ENCODE measurements around the gene TRPV4.

Gene TRPV4

DNA sequence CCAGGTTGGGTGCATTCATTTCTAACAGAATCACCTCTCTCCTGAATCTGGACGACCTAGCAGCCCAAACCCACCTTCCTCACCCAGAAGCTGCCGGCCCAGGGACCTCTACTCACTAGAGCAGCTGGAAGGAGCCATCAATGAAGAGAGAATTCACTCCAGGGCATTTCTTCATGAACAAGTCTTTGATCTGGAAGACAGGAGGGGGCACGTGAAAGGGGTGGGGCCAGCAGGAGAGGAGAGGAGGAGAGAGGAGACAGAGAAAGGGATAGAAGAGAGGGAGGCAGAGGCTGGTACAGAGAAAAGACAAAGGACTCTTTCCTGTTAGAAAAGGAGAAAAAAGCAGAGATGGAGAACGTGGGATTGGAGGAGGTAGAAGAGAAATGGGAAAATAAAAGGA is 39.8 kb downstream of the TRPV4 start:
- ATAC-seq (no peak), DNase-seq (no peak)
- no peaks in the 10 kb centered on the region for H3K36me3 Mint-ChIP-seq (ENCODE audit: low read depth)
- H3K9me3 Mint-ChIP-seq = no peaks in the 10 kb centered on the region
- no peak overlapping the region for H3K4me3 Mint-ChIP-seq
- peaks cover 8% of the 10 kb centered on the region for H3K27me3 Mint-ChIP-seq
- no peaks in the 10 kb centered on the region for H3K4me1 Mint-ChIP-seq
- H3K27ac Mint-ChIP-seq = no peak overlapping the region

DNA sequence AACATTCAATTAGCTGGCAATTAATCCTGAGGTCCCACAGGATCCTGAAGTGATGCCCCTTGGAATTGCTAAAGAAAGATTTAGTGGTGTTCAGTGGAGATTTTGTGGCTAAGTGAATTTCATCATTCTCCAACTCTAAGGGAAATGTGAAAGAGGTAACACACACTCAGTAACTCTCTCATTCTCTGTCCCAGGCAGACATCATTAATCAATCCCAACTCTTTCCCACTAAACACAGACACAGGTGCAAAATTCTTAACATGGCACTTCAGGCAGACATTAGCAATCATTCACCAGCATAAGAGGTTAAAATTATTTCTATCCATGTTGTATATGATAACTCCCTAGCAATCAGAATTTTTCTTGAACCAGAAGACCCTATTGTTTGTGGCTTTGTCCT is 40.2 kb downstream of the TRPV4 start:
- no peak overlapping the region for H3K27ac Mint-ChIP-seq
- H3K4me1 Mint-ChIP-seq = no peaks in the 10 kb centered on the region
- DNase-seq (no peak), ATAC-seq (no peak)
- no peaks in the 10 kb centered on the region for H3K36me3 Mint-ChIP-seq (ENCODE audit: low read depth)
- no peak overlapping the region for H3K4me3 Mint-ChIP-seq
- no peaks in the 10 kb centered on the region for H3K9me3 Mint-ChIP-seq
- H3K27me3 Mint-ChIP-seq = peaks cover 8% of the 10 kb centered on the region

DNA sequence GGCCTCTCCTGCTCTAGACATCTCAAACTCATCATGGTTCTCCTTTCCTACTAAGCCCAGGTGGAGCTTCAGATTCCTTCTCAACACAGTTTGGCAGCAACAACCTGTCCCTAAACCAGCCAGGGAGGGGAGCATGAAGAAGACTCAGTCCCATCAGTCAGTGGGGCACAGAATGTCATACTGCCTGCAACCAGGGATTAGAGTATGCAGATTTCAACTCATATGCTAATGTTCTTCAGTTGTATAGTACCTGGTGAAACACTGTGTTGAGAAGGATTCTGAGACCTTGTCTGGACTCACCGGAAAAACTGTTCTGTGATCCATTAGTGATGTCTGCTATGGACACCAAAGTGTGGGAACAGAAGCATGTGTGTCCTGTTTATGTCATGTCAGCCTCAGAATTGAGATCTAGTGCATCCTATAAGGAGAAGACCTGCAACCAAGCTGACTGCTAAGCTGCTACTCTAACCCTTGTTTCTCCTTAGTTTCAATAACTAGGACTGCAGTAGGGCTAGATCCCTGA is 43.6 kb downstream of the TRPV4 start:
- Mint-ChIP-seq H3K27me3 (peaks cover 10% of the 10 kb centered on the region), H3K4me1 (no peaks in the 10 kb centered on the region), H3K36me3 (ENCODE audit: low read depth) (no peaks in the 10 kb centered on the region), H3K27ac (no peak overlapping the region), H3K4me3 (no peak overlapping the region), H3K9me3 (no peaks in the 10 kb centered on the region)
- DNase-seq = no peak
- ATAC-seq = no peak

DNA sequence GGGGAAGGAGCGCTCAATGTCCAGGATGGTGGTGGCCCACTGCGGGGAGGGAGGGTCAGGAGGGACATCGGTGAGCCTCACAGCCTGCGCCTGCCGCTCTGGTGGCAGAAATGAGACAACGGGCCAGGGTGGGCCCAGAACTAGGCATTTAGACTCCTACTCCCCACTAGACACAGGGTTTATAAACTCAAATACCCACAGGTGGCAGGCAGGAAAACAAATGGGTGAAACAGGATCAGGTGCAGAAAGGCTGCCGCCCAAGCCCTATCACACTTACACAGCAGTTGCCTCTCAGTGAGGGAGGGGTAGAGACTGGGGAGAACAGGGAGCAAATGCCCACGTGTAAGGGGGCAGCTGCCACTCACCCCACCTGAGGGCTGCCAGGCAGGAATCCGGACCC is 46.4 kb downstream of the TRPV4 start:
- Mint-ChIP-seq H3K27ac (no peak overlapping the region), H3K4me1 (no peaks in the 10 kb centered on the region), H3K36me3 (ENCODE audit: low read depth) (no peaks in the 10 kb centered on the region), H3K27me3 (peaks cover 4% of the 10 kb centered on the region), H3K4me3 (no peak overlapping the region), H3K9me3 (no peaks in the 10 kb centered on the region)
- ATAC-seq (no peak), DNase-seq (no peak)

DNA sequence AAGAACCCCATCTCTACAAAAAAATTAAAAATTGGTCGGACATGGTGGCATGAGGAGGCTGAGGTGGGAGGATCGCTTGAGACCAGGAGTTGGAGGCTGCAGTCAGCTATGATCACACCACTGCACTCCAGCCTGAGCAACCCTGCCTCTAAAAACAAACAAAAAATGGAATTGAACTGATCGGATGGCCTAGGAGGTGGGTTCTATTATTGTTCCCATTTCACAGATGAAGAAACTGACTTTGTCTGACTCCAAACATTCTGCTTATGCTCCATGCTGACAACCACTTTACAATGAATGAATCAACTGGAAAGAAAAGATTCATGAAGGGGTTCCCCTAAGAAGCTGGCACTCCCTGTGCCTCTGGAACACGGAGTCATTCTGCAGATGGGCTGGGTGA is 47.3 kb downstream of the TRPV4 start:
- no peaks in the 10 kb centered on the region for H3K4me1 Mint-ChIP-seq
- peaks cover 4% of the 10 kb centered on the region for H3K27me3 Mint-ChIP-seq
- no peak overlapping the region for H3K27ac Mint-ChIP-seq
- no peaks in the 10 kb centered on the region for H3K9me3 Mint-ChIP-seq
- H3K36me3 Mint-ChIP-seq (ENCODE audit: low read depth) = no peaks in the 10 kb centered on the region
- no peak overlapping the region for H3K4me3 Mint-ChIP-seq
- ATAC-seq = no peak
- DNase-seq = no peak

DNA sequence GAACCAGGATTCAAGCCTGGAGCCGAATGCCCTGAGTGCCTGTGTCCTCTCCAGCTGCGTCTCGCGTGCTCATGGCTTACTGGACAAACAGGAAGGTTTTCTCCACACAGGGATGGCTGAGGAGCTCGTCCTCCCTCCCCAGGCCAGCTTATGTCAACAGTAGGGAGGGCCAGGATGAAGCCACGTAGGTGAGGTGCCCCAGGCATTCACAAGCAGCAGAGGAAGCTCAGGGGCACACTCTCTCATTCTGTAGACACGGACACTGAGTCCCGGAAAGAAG is 49.3 kb downstream of the TRPV4 start:
- Mint-ChIP-seq H3K4me3 (no peak overlapping the region), H3K9me3 (no peaks in the 10 kb centered on the region), H3K4me1 (no peaks in the 10 kb centered on the region), H3K27me3 (peaks cover 4% of the 10 kb centered on the region), H3K36me3 (ENCODE audit: low read depth) (no peaks in the 10 kb centered on the region), H3K27ac (no peak overlapping the region)
- ATAC-seq (no peak), DNase-seq (no peak)

DNA sequence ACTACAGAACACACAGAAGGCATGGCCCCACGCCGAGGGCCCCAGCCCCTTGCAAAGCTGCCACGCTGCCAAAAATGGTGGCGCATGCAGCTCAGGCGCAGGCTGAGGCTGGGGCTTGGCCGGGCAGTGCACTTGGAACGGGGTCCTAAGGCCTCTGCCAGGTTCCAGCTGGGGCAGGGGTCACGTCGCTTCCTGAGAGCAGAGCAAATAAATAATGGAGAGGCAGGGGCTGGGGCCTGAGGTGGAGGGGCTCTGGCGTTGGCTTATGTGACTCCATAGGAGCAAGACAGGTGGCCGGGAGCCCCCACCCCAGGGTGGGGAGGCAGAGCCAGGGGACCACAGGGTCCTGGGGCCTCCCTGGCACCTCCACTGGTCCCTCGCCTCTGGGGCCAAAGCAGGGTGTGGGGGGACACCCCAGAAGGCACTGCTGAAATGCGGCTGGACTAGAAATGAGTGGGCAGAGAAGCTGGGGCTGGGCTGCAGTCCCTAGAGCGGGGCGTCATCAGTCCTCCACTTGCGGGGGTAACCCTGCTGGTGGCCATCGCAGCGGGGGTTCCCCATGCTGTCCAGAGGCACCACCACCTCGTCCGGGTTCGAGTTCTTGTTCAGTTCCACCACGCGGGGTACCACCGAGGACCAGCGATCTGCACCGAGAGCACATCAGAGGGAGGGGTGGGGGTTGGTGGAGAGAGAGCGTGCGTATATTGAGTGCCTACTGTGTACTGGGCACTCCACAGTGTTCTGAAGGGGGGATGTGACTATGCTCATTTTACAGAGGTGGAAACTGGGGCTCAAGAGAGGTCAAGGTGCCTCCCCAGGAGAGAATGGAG is 49.8 kb downstream of the TRPV4 start:
- DNase-seq (no peak), ATAC-seq (peak; percentile 15)
- H3K27me3 Mint-ChIP-seq = peaks cover 4% of the 10 kb centered on the region
- H3K4me1 Mint-ChIP-seq = no peaks in the 10 kb centered on the region
- no peak overlapping the region for H3K4me3 Mint-ChIP-seq
- no peaks in the 10 kb centered on the region for H3K36me3 Mint-ChIP-seq (ENCODE audit: low read depth)
- no peaks in the 10 kb centered on the region for H3K9me3 Mint-ChIP-seq
- H3K27ac Mint-ChIP-seq = no peak overlapping the region

DNA sequence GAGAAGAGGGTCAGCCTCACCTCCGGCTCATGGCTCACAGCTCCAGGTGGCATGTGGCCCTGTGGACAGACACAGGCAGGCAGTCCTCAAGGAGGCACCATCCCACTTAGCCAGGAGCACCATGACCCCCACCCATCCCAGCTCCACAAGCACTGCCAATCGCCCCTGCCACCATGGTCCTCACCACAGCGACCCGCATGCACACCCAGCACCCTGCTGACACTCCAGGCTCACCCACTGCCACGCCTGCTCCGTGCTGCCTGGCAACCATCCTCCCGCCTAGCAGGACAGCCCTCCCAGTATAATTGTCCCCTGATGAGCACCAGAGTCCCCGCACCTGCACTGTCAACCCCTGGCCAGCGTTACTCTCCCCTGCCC is 50.9 kb downstream of the TRPV4 start:
- Mint-ChIP-seq H3K27me3 (peaks cover 4% of the 10 kb centered on the region), H3K36me3 (ENCODE audit: low read depth) (no peaks in the 10 kb centered on the region), H3K4me1 (peaks cover 4% of the 10 kb centered on the region), H3K4me3 (no peak overlapping the region), H3K27ac (no peak overlapping the region), H3K9me3 (no peaks in the 10 kb centered on the region)
- ATAC-seq (no peak), DNase-seq (no peak)

DNA sequence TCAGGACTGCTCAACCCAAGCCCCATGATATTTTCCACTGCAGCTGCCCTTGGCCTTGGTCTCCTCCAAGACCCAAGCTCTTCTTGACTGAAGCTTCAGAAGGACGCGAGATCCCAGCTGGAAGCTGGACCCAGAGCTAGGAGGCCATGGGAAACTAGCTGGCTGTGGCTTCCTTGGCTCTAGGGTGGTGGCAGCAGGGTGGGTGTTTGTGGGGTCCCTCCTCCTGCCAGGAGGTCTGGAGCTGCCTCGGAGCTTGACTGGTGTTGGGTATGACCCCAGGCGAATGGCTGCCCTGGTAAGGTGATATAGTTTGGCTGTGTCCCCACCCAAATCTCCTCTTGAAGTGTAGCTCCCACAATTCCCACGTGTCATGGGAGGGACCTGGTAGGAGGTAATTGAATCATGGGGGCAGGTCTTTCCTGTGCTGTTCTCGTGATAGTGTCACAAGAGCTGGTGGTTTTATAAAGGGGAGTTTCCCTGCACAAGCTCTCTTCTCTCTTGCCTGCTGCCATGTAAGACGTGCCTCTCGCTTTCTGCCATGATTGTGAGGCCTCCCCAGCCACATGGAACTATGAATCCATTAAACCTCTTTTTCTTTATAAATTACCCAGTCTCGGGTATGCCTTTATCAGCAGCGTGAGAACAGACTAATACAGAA is 51.4 kb downstream of the TRPV4 start:
- Mint-ChIP-seq H3K27me3 (peaks cover 4% of the 10 kb centered on the region), H3K36me3 (ENCODE audit: low read depth) (no peaks in the 10 kb centered on the region), H3K4me1 (peaks cover 5% of the 10 kb centered on the region), H3K27ac (no peak overlapping the region), H3K9me3 (no peaks in the 10 kb centered on the region), H3K4me3 (no peak overlapping the region)
- DNase-seq (no peak), ATAC-seq (no peak)

DNA sequence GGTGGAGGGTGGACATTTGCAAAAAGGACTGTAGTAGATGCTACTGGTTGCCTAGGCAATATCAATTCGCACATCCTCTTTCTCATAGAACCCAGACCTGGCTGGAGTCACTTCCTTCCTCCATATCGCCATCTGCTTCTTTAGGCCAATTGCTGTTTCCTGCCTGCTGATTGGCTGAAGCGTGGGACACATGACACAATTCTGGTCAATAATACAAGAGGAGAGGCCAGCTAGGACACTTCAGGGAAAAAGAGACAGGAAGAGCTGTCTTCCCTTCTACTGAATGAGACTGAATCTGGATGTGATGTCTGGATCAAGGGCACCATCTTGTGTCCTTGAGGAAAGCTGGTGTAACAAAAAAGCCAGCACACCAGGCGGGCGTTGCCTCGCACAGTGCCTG is 53.8 kb downstream of the TRPV4 start:
- Mint-ChIP-seq H3K27me3 (no peaks in the 10 kb centered on the region), H3K9me3 (no peaks in the 10 kb centered on the region), H3K36me3 (ENCODE audit: low read depth) (no peaks in the 10 kb centered on the region), H3K4me1 (peaks cover 5% of the 10 kb centered on the region), H3K4me3 (no peak overlapping the region), H3K27ac (no peak overlapping the region)
- DNase-seq (no peak), ATAC-seq (no peak)

DNA sequence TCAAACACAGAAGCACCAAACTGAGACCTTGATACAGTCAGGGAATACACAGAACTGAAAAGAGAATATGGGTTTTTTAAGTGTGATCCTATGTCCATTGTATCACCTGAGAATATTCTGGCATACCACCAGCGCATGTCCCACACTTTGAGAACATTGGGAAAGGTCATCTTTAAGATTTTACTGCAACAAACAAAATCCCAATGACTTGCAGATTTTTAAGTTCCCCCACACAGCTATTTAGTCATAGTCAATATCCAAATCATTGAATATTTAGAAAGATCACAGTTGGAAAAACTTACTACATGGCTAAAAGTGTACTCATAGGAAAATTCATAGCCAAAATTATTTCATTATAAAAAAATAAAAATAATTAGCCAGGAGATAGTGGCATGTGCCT is 54.5 kb downstream of the TRPV4 start:
- H3K27me3 Mint-ChIP-seq = peaks cover 2% of the 10 kb centered on the region
- no peaks in the 10 kb centered on the region for H3K9me3 Mint-ChIP-seq
- ATAC-seq (no peak), DNase-seq (no peak)
- peaks cover 5% of the 10 kb centered on the region for H3K4me1 Mint-ChIP-seq
- H3K4me3 Mint-ChIP-seq = no peak overlapping the region
- no peak overlapping the region for H3K27ac Mint-ChIP-seq
- no peaks in the 10 kb centered on the region for H3K36me3 Mint-ChIP-seq (ENCODE audit: low read depth)

DNA sequence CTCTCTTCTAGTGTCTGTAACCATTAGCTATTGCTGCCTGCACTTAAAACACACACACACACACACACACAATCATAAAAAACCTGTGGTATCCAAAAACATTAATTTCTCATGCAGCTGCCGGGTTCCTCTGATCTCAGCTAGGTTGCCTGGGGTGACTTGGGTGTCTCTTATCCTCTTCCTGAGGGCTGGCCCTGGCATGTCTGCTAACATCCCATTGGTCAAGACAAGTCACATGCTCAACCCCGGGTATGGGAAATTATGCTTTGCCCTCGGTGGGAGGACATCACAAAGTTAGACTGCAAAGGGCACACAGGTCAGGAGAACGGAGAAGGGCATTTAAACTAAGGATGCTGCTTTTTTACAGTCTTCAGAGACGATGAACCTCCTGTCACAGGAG is 55.7 kb downstream of the TRPV4 start:
- ATAC-seq = peak; percentile 54
- H3K4me3 Mint-ChIP-seq = peak overlapping the region; percentile 48

DNA sequence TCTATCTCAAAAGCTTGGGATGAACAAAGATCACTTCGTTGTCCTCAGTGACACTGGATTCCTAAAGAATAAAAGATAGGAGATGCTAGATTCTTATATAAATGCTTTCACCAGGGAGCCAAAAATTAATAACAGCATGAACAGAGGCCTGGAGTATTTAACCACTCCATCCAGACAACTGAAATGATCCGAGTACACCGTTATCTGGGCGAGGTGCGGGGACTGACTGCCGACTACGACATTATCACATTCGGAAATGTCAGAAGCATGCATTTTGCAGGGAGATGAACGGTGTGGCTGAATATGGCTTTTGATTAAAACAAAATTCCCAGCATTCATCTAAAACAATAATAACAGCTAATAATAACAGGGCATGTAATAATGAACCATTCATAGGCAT is 56.6 kb downstream of the TRPV4 start:
- no peak for DNase-seq

More for the DNA sequence above, 55.7 kb downstream of the TRPV4 start:
- Mint-ChIP-seq H3K4me1 (peaks cover 13% of the 10 kb centered on the region), H3K27ac (peak overlapping the region; percentile 7), H3K27me3 (peaks cover 4% of the 10 kb centered on the region), H3K9me3 (no peaks in the 10 kb centered on the region), H3K36me3 (ENCODE audit: low read depth) (no peaks in the 10 kb centered on the region)
- peak; percentile 29 for DNase-seq

DNA sequence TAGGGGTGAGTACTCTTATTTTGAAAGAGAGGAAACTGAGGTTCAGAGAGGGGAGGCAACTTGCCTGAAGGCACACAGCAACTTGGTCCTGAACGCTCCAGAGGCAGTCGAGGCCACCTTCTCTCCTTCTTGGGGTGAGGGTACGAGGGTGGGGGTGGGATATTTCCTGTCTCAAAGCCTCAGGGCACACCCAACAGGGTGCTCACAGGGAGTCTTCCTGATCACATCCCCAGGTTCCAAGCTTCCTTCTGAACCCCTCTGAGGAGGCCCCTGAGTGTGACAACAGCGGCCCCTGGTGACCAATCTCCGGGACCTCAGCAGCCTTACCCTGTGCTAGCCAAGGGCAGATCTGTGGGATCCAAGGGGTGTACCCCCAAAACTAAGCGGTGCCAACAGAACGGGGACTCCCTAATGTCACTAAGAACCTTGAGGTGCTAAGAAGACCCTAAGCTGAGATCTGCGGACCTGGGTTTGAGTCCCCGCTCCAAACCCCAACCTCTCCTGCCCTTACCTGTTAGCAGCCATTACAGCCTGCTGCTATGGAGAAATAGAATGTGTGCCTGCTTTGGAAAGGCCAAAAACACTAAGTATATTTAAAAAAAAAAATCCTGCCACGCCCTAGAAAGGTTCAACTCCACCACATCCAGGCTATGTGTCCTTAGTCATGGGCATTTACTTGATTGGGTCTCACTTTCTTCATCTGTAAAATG is 57.9 kb downstream of the TRPV4 start:
- Mint-ChIP-seq H3K27me3 (peaks cover 4% of the 10 kb centered on the region), H3K9me3 (no peaks in the 10 kb centered on the region), H3K4me3 (no peak overlapping the region), H3K36me3 (ENCODE audit: low read depth) (no peaks in the 10 kb centered on the region), H3K4me1 (peaks cover 13% of the 10 kb centered on the region), H3K27ac (no peak overlapping the region)
- ATAC-seq (peak; percentile 83), DNase-seq (peak; percentile 82)

More for the DNA sequence above, 56.6 kb downstream of the TRPV4 start:
- Mint-ChIP-seq H3K27ac (no peak overlapping the region), H3K36me3 (ENCODE audit: low read depth) (no peaks in the 10 kb centered on the region), H3K27me3 (peaks cover 4% of the 10 kb centered on the region), H3K4me3 (no peak overlapping the region), H3K9me3 (no peaks in the 10 kb centered on the region), H3K4me1 (peaks cover 13% of the 10 kb centered on the region)
- no peak for ATAC-seq
